ENCODE results near the gene SYNGAP1.

GRCh38 chr6:33416386-33417127 is 3.3 kb upstream of the SYNGAP1 start:
- TF ChIP-seq ZNF274 (IDR thresholded peaks at IDR 0.05; ENCODE audit: low read depth, low read length) (no peak), YY1 (IDR thresholded peaks at IDR 0.05; ENCODE audit: insufficient read depth, insufficient read length) (no peak)

All from NT2/D1 (cell line).